ENCODE data around the gene ELK3. TPM values are rescaled to one million over a fixed set of nuclear protein-coding genes. Genes with fewer than 3 reads are reported as not detected.

ELK3 gene
- total and polyA plus RNA-seq, 9 of the 15 experiments (the other 6 are each of a cell fraction or from before 2014, with no cell fraction given): 1.5 to 5.5 (median 2.9) TPM

- no peak for TF ChIP-seq CCAR2 (IDR thresholded peaks at IDR 0.05; ENCODE audit: low read depth, low read length)
- no peak for TF ChIP-seq MCM7 (IDR thresholded peaks at IDR 0.05)
- TF ChIP-seq ZNF589 (CRISPR knock-in tag; IDR thresholded peaks at IDR 0.05; ENCODE audit: low read depth): no peak
- no peak for TF ChIP-seq TOE1 (IDR thresholded peaks at IDR 0.05; ENCODE audit: borderline replicate concordance)
- TF ChIP-seq TOE1 (CRISPR knock-in tag; IDR thresholded peaks at IDR 0.05; ENCODE audit: borderline replicate concordance, low read depth): no peak
- no peak for TF ChIP-seq PCBP2 (IDR thresholded peaks at IDR 0.05; ENCODE audit: low read depth, low read length, poor library complexity, severe bottlenecking)
- TF ChIP-seq ZBTB7A (IDR thresholded peaks at IDR 0.05; ENCODE audit: borderline replicate concordance, control insufficient read depth, low read depth, low read length): no peak
- TF ChIP-seq ZNF696 (CRISPR knock-in tag; conservative IDR thresholded peaks at IDR 0.05): no peak
- TF ChIP-seq BRCA1 (IDR thresholded peaks at IDR 0.05): no peak
- TF ChIP-seq BRCA1 (CRISPR knock-in tag; IDR thresholded peaks at IDR 0.05): no peak
- TF ChIP-seq MAFF (IDR thresholded peaks at IDR 0.05; ENCODE audit: low read length): peak; percentile 45; the same call in 1 of the 2 replicates
- peak; percentile 25 for TF ChIP-seq NFYB (IDR thresholded peaks at IDR 0.05; ENCODE audit: extremely low read depth, insufficient read length)
- TF ChIP-seq ZNF445 (CRISPR knock-in tag; IDR thresholded peaks at IDR 0.05; ENCODE audit: low read depth): no peak
- no peak for TF ChIP-seq HCFC1 (IDR thresholded peaks at IDR 0.05; ENCODE audit: low read depth, low read length)
- no peak for TF ChIP-seq NCOA1 (IDR thresholded peaks at IDR 0.05; ENCODE audit: low read depth)
- TF ChIP-seq TCFL5 (CRISPR knock-in tag; conservative IDR thresholded peaks at IDR 0.05): no peak
- no peak for TF ChIP-seq THRB (CRISPR knock-in tag; conservative IDR thresholded peaks at IDR 0.05)
- TF ChIP-seq HMG20B (CRISPR knock-in tag; IDR thresholded peaks at IDR 0.05): no peak
- TF ChIP-seq CC2D1A (IDR thresholded peaks at IDR 0.05): no peak
- TF ChIP-seq C11orf30 (IDR thresholded peaks at IDR 0.05; ENCODE audit: low read depth): peak; percentile 81
- no peak for TF ChIP-seq ZNF146 (CRISPR knock-in tag; IDR thresholded peaks at IDR 0.05; ENCODE audit: unreplicated experiment)
- no peak for TF ChIP-seq U2AF2 (optimal IDR thresholded peaks at IDR 0.05; ENCODE audit: low read depth, low read length)
- peak; percentile 38 for TF ChIP-seq MEIS2 (IDR thresholded peaks at IDR 0.05; ENCODE audit: partially characterized antibody)
- no peak for TF ChIP-seq HNRNPL (IDR thresholded peaks at IDR 0.05; ENCODE audit: low read depth, low read length)
- no peak for TF ChIP-seq RB1 (IDR thresholded peaks at IDR 0.05; ENCODE audit: low read depth)
- no peak for TF ChIP-seq ZBTB33 (CRISPR knock-in tag; IDR thresholded peaks at IDR 0.05)
- no peak for TF ChIP-seq PYGO2 (tag; IDR thresholded peaks at IDR 0.05)
Observed at GRCh38 chr12:96183734-96184370, 10.3 kb upstream of the ELK3 start (continued).
